ENCODE results near the gene TCF7L1.

DNA sequence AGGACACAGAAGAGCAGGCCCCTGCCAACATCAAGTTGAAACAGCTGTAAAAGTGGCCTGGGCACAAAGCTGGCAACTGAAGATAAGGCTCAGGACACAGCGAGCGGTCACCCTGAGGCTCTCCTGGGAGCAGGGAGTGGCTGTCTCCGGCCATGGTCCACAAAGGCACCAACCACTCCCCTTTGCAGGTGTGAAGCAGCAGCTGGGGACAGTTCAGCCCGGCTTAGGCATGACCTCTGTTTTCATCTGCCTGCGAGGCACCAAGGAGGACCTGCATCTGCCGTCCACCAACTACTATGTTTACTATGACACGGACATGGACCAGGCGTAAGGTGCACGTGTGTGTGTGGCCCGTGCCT lies 181.7 kb downstream of the TCF7L1 start:
- TF ChIP-seq, protein P1, sequence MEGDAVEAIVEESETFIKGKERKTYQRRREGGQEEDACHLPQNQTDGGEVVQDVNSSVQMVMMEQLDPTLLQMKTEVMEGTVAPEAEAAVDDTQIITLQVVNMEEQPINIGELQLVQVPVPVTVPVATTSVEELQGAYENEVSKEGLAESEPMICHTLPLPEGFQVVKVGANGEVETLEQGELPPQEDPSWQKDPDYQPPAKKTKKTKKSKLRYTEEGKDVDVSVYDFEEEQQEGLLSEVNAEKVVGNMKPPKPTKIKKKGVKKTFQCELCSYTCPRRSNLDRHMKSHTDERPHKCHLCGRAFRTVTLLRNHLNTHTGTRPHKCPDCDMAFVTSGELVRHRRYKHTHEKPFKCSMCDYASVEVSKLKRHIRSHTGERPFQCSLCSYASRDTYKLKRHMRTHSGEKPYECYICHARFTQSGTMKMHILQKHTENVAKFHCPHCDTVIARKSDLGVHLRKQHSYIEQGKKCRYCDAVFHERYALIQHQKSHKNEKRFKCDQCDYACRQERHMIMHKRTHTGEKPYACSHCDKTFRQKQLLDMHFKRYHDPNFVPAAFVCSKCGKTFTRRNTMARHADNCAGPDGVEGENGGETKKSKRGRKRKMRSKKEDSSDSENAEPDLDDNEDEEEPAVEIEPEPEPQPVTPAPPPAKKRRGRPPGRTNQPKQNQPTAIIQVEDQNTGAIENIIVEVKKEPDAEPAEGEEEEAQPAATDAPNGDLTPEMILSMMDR (IDR thresholded peaks at IDR 0.05), result no peak
- no peak for TF ChIP-seq REST (IDR thresholded peaks at IDR 0.05; ENCODE audit: insufficient read depth in 1 of 2, low read depth in 2 of 2, low read length in 1 of 2)
- no peak for TF ChIP-seq POLR2AphosphoS5 (IDR thresholded peaks at IDR 0.05; ENCODE audit: low read depth, low read length)
- TF ChIP-seq SIN3A (IDR thresholded peaks at IDR 0.05; ENCODE audit: borderline replicate concordance, insufficient read depth, low read depth, low read length), result no peak

Data from Panc1 (cell line).